IMR-90 (cell line): ENCODE results near the gene RTN4RL2. TPM values are rescaled to one million over a fixed set of nuclear protein-coding genes. Genes with fewer than 3 reads are reported as not detected.

ENCODE experiments used
- ATAC-seq: fragments of 200-7000 bp; cut with Tn5 transposase; 2 replicates; pipeline ENCODE4 v1.9.1; 2020; ENCODE audit warnings: low read depth, mild to moderate bottlenecking, moderate library complexity
- BruUV-seq: library from RNA; stranded (reverse); fragments of 400-500 nt; replicated peaks from 2 replicates; lab custom pipeline; 2021; lab: Mats Ljungman, UMichigan
- CTCF ChIA-PET: fragments of 300-600 bp; formaldehyde crosslinking; extraction: SDS; loops from one replicate; lab custom pipeline; 2021; ENCODE audit warnings: antibody characterized with exemption; lab: Yijun Ruan, JAX
- POLR2A ChIA-PET: fragments of 300-600 bp; sonication (Branson Sonifier 250); formaldehyde crosslinking; loops from one replicate; lab custom pipeline; 2022; ENCODE audit warnings: antibody characterized with exemption; ENCODE audit not compliant: unreplicated experiment; lab: Charles Lee
- DNase-seq: peaks from one replicate; pipeline ENCODE4 v3.0.0; 2013
- H2AFZ ChIP-seq: replicated peaks from 2 replicates; pipeline ENCODE3; 2013; ENCODE audit warnings: low read length, mild to moderate bottlenecking; ENCODE audit not compliant: poor library complexity
- H2AK5ac ChIP-seq: 2 replicates; pipeline ENCODE4 v1.6.1; 2013; ENCODE audit warnings: low read depth, low read length, inconsistent platforms
- H2AK9ac ChIP-seq: replicated peaks from 2 replicates; pipeline ENCODE3; 2013; ENCODE audit warnings: mild to moderate bottlenecking, low read depth, low read length, moderate library complexity; ENCODE audit not compliant: poor library complexity
- H2BK120ac ChIP-seq: 2 replicates; pipeline ENCODE4 v1.6.1; 2013; ENCODE audit warnings: low read depth, low read length, inconsistent platforms
- H2BK15ac ChIP-seq: 3 replicates; pipeline ENCODE4 v1.6.1; 2013; ENCODE audit warnings: low read depth, low read length, inconsistent platforms
- H2BK20ac ChIP-seq: 2 replicates; pipeline ENCODE4 v1.6.1; 2013; ENCODE audit warnings: low read depth, mild to moderate bottlenecking, inconsistent platforms, low read length, moderate library complexity
- H2BK5ac ChIP-seq: 2 replicates; pipeline ENCODE4 v1.6.1; 2013; ENCODE audit warnings: mild to moderate bottlenecking, low read depth, low read length, inconsistent platforms; ENCODE audit not compliant: poor library complexity, severe bottlenecking
- H3K14ac ChIP-seq: replicated peaks from 2 replicates; pipeline ENCODE4 v1.6.1; 2013; ENCODE audit warnings: low read depth, low read length, inconsistent platforms
- H3K18ac ChIP-seq: 2 replicates; pipeline ENCODE4 v1.6.1; 2013; ENCODE audit warnings: low read depth, low read length, control low read depth
- H3K23ac ChIP-seq: 2 replicates; pipeline ENCODE4 v1.6.1; 2013; ENCODE audit warnings: low read depth, low read length, inconsistent platforms
- H3K27ac ChIP-seq: 2 replicates; pipeline ENCODE4 v1.5.1; 2013; ENCODE audit warnings: mild to moderate bottlenecking, control low read depth, low read length; ENCODE audit not compliant: insufficient read depth
- H3K27me3 ChIP-seq: 2 replicates; pipeline ENCODE4 v1.6.1; 2013; ENCODE audit warnings: low read length; ENCODE audit not compliant: control insufficient read depth, insufficient read depth
- H3K36me3 ChIP-seq: 2 replicates; pipeline ENCODE4 v1.6.1; 2013; ENCODE audit warnings: low read length, mixed read lengths; ENCODE audit not compliant: control insufficient read depth, insufficient read depth
- H3K4ac ChIP-seq: 2 replicates; pipeline ENCODE4 v1.6.1; 2013; ENCODE audit warnings: low read depth, low read length, inconsistent platforms
- H3K4me1 ChIP-seq: 2 replicates; pipeline ENCODE4 v1.6.1; 2013; ENCODE audit warnings: low read length, mixed read lengths; ENCODE audit not compliant: control insufficient read depth, insufficient read depth
- H3K4me2 ChIP-seq: 2 replicates; pipeline ENCODE4 v1.6.1; 2013; ENCODE audit warnings: low read depth, mild to moderate bottlenecking, control low read depth, low read length, moderate library complexity
- H3K4me3 ChIP-seq: 2 replicates; pipeline ENCODE4 v1.5.1; 2013; ENCODE audit warnings: low read depth, mild to moderate bottlenecking, control low read depth, low read length, moderate library complexity; ENCODE audit not compliant: insufficient read depth
- H3K56ac ChIP-seq: 2 replicates; pipeline ENCODE4 v1.6.1; 2013; ENCODE audit warnings: low read length, inconsistent platforms; ENCODE audit not compliant: insufficient read depth; ENCODE audit errors: extremely low read depth
- H3K79me1 ChIP-seq, 2 experiments: 2 replicates each; pipeline ENCODE4 v1.6.1; 2013; ENCODE audit warnings: low read length in 2 of 2, inconsistent platforms in 1 of 2, low read depth in 1 of 2
- H3K9ac ChIP-seq: 2 replicates; pipeline ENCODE4 v1.6.1; 2013; ENCODE audit warnings: low read depth, low read length, control low read depth
- H3K9me1 ChIP-seq: 2 replicates; pipeline ENCODE4 v1.6.1; 2013; ENCODE audit warnings: low read length, inconsistent platforms; ENCODE audit not compliant: insufficient read depth
- H3K9me3 ChIP-seq: 2 replicates; pipeline ENCODE4 v1.6.1; 2013; ENCODE audit warnings: low read length; ENCODE audit not compliant: control insufficient read depth, insufficient read depth
- H4K20me1 ChIP-seq: 2 replicates; pipeline ENCODE4 v1.6.1; 2013; ENCODE audit warnings: low read length, inconsistent platforms; ENCODE audit not compliant: insufficient read depth
- H4K5ac ChIP-seq: 2 replicates; pipeline ENCODE4 v1.6.1; 2013; ENCODE audit warnings: mild to moderate bottlenecking, low read depth, low read length, control low read depth
- H4K8ac ChIP-seq, 2 experiments: 2 replicates each; pipeline ENCODE4 v1.6.1; 2013; ENCODE audit warnings: low read depth in 2 of 2, low read length in 2 of 2, control low read depth in 1 of 2, inconsistent platforms in 1 of 2
- H4K91ac ChIP-seq: 2 replicates; pipeline ENCODE4 v1.6.1; 2013; ENCODE audit warnings: low read depth, low read length, inconsistent platforms; ENCODE audit not compliant: insufficient read depth
- BHLHE40 ChIP-seq: fragments of 150-350 bp; IDR thresholded peaks from 2 replicates; pipeline ENCODE4 v1.6.1; 2016; ENCODE audit warnings: mild to moderate bottlenecking, low read depth, low read length
- CHD1 ChIP-seq: IDR thresholded peaks from 2 replicates; pipeline ENCODE4 v1.6.1; 2012; ENCODE audit warnings: low read depth, low read length, improper control_type of control experiment
- FOS ChIP-seq: fragments of 150-350 bp; IDR thresholded peaks from 2 replicates; pipeline ENCODE4 v1.6.1; 2016; ENCODE audit warnings: low read depth, low read length
- MAFK ChIP-seq: IDR thresholded peaks from 2 replicates; pipeline ENCODE4 v1.6.1; 2012; ENCODE audit warnings: low read depth, low read length, improper control_type of control experiment
- MXI1 ChIP-seq: IDR thresholded peaks from 2 replicates; pipeline ENCODE4 v1.6.1; 2012; ENCODE audit warnings: low read depth, mild to moderate bottlenecking, low read length, moderate library complexity, borderline replicate concordance
- NFE2L2 ChIP-seq: fragments of 150-350 bp; IDR thresholded peaks from 2 replicates; pipeline ENCODE4 v1.6.1; 2016; ENCODE audit warnings: low read depth, mild to moderate bottlenecking, low read length
- POLR2A ChIP-seq: IDR thresholded peaks from 2 replicates; pipeline ENCODE4 v1.6.1; 2012; ENCODE audit warnings: mild to moderate bottlenecking, low read depth, low read length
- RAD21 ChIP-seq: IDR thresholded peaks from 2 replicates; pipeline ENCODE4 v1.6.1; 2012; ENCODE audit warnings: low read length, improper control_type of control experiment
- RCOR1 ChIP-seq: IDR thresholded peaks from 2 replicates; pipeline ENCODE4 v1.6.1; 2012; ENCODE audit warnings: mild to moderate bottlenecking, low read length, improper control_type of control experiment; ENCODE audit not compliant: insufficient replicate concordance
- RFX5 ChIP-seq: IDR thresholded peaks from 2 replicates; pipeline ENCODE4 v1.8.0; 2012; ENCODE audit warnings: low read depth, mild to moderate bottlenecking, low read length, moderate library complexity
- SMC3 ChIP-seq: fragments of 150-350 bp; IDR thresholded peaks from 2 replicates; pipeline ENCODE4 v1.6.1; 2016; ENCODE audit warnings: low read depth, mild to moderate bottlenecking, antibody characterized with exemption, low read length, moderate library complexity
- WGBS, 2 experiments: methylation state at CpG; one replicate each; pipeline versions ENCODE4 v1.1.5 to v1.1.7; 2013; ENCODE audit warnings: missing lambda C conversion rate in 2 of 2; ENCODE audit not compliant: insufficient read length in 1 of 2; ENCODE audit errors: extremely low coverage in 2 of 2; 5-methylcytosine and 5-hydroxymethylcytosine counted together
- dilution Hi-C: fragments of 300-500 bp; cut with HindIII; formaldehyde crosslinking; loops from one replicate; pipeline ENCODE4 v1.14.3; 2018; ENCODE audit warnings: low sequenced_read_pairs; ENCODE audit not compliant: unreplicated experiment
- in situ Hi-C: fragments of 300-500 bp; cut with MboI; formaldehyde crosslinking; loops from 3 replicates; pipeline ENCODE4 v1.14.3; 2019; ENCODE audit warnings: low sequenced_read_pairs, inconsistent platforms, mixed read lengths
- intact Hi-C: fragments of 100-400 bp; cut with micrococcal nuclease; formaldehyde crosslinking; loops from 2 replicates; pipeline ENCODE4 v1.10.0; 2022
- polyA plus RNA-seq, 3 experiments: library from polyadenylated mRNA; depleted of rRNA; stranded (reverse); fragments of >200 nt; gene quantifications; 2 replicates each; pipeline ENCODE4 v1.2.3, GENCODE V29; 2012; ENCODE audit warnings: low replicate concordance in 1 of 3
- total RNA-seq: library from RNA; depleted of rRNA; stranded (reverse); fragments of >200 nt; gene quantifications from 2 replicates; pipeline ENCODE4 v1.2.3, GENCODE V29; 2012
- TF ChIP-seq, protein P1 (sequence below): fragments of 150-350 bp; IDR thresholded peaks from 2 replicates; pipeline ENCODE4 v1.6.1; 2016; ENCODE audit warnings: low read depth, mild to moderate bottlenecking, low read length, moderate library complexity, borderline replicate concordance
- TF ChIP-seq, protein P2 (sequence below): fragments of 150-350 bp; IDR thresholded peaks from 2 replicates; pipeline ENCODE4 v1.6.1; 2017; ENCODE audit warnings: mild to moderate bottlenecking, antibody characterized with exemption, low read length, low read depth
- TF ChIP-seq, protein P3 (sequence below): conservative IDR thresholded peaks from 2 replicates; pipeline ENCODE4 v1.5.1; 2012; ENCODE audit warnings: mild to moderate bottlenecking, low read depth, low read length, improper control_type of control experiment

Gene RTN4RL2
- total and polyA plus RNA-seq, 2 of the 4 experiments (the other 2 are of a cell fraction): 1.5 TPM; not detected in 1

DNA sequence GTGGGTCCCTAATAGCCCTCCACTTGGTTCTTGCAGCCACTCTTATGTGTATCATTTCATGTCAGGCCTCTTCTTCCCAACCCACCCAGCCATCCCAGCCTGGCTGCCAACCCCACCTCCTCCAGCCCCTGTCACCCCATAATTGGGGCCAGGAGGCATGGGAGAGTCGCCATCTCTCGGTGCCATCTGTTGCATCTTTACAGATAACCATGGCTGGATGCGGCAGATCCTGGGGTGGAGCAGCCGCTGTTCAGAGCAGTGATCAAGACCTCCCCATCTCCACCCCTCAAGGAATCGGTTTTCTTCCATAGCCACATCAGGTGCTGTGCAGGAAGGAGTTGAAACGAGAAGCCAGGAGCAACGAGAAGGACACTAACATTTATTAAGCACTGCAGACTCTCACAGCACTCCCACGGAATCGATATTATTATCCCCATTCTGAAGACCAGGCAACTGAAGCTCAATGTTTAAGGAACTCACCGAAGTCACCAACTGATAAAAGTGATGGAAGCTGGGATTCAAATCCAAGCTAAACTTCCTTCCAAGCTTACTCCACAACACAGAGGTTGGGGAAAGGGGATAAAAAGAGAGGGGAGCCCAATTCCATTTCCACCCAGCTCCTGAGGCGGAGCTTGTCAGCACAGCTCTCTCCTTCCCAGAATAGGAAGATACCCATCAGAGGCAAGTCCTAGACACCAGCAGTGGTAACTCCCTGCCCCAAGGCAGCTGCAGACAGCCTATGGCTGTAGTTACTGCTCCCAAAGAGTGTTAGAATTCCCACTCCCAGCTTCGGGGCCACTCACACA is 52.5 kb downstream of the RTN4RL2 start:
- no peak overlapping the region for H4K8ac ChIP-seq
- no peaks in the 10 kb centered on the region; the same call in 1 of the 2 replicates for H3K9me1 ChIP-seq
- no peak overlapping the region for H3K14ac ChIP-seq
- no peak overlapping the region for H2BK5ac ChIP-seq
- dilution Hi-C loops (no loop called here), in situ Hi-C loops (loop anchor here (25.0 kb wide), 1 partner anchor 676 kb away; no protein-coding TSS in a partner anchor), intact Hi-C loops (no loop called here)
- H3K4me2 ChIP-seq: no peak overlapping the region
- H2BK20ac ChIP-seq: no peak overlapping the region
- peaks cover 7% of the 10 kb centered on the region; the same call in 1 of the 2 replicates for H4K20me1 ChIP-seq
- no peak for ATAC-seq
- no CpG with 5 or more reads among the region's 12 CpGs for WGBS, 2 experiments
- H2BK15ac ChIP-seq: no peak overlapping the region
- TF ChIP-seq NFE2L2 (no peak), CHD1 (no peak), SMC3 (no peak), RFX5 (no peak), RCOR1 (no peak), FOS (no peak), RAD21 (no peak), MAFK (no peak), POLR2A (no peak), MXI1 (no peak), BHLHE40 (no peak)
- TF ChIP-seq, protein P1, sequence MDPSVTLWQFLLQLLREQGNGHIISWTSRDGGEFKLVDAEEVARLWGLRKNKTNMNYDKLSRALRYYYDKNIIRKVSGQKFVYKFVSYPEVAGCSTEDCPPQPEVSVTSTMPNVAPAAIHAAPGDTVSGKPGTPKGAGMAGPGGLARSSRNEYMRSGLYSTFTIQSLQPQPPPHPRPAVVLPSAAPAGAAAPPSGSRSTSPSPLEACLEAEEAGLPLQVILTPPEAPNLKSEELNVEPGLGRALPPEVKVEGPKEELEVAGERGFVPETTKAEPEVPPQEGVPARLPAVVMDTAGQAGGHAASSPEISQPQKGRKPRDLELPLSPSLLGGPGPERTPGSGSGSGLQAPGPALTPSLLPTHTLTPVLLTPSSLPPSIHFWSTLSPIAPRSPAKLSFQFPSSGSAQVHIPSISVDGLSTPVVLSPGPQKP: no peak
- TF ChIP-seq, protein P2, sequence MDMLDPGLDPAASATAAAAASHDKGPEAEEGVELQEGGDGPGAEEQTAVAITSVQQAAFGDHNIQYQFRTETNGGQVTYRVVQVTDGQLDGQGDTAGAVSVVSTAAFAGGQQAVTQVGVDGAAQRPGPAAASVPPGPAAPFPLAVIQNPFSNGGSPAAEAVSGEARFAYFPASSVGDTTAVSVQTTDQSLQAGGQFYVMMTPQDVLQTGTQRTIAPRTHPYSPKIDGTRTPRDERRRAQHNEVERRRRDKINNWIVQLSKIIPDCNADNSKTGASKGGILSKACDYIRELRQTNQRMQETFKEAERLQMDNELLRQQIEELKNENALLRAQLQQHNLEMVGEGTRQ: no peak
- TF ChIP-seq, protein P3, sequence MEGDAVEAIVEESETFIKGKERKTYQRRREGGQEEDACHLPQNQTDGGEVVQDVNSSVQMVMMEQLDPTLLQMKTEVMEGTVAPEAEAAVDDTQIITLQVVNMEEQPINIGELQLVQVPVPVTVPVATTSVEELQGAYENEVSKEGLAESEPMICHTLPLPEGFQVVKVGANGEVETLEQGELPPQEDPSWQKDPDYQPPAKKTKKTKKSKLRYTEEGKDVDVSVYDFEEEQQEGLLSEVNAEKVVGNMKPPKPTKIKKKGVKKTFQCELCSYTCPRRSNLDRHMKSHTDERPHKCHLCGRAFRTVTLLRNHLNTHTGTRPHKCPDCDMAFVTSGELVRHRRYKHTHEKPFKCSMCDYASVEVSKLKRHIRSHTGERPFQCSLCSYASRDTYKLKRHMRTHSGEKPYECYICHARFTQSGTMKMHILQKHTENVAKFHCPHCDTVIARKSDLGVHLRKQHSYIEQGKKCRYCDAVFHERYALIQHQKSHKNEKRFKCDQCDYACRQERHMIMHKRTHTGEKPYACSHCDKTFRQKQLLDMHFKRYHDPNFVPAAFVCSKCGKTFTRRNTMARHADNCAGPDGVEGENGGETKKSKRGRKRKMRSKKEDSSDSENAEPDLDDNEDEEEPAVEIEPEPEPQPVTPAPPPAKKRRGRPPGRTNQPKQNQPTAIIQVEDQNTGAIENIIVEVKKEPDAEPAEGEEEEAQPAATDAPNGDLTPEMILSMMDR: no peak
- no peak overlapping the region for H3K18ac ChIP-seq
- H3K9ac ChIP-seq: no peak overlapping the region
- ChIA-PET POLR2A (no interaction called here), CTCF (interaction anchor here (1.2 kb wide), 1 partner anchor 19 kb away, joined by 7 read pairs; no protein-coding TSS in a partner anchor)
- no peak overlapping the region for H2AFZ ChIP-seq
- H3K4me1 ChIP-seq: no peaks in the 10 kb centered on the region; the same call in 1 of the 2 replicates
- H2AK9ac ChIP-seq: no peak overlapping the region
- no peaks in the 10 kb centered on the region for H3K27me3 ChIP-seq
- H3K4me3 ChIP-seq: no peak overlapping the region
- no peak overlapping the region for H4K5ac ChIP-seq
- 0 out of 2 replicates have a peak overlapping the region, but pooled peaks have one; percentile 7 for H3K23ac ChIP-seq
- H3K56ac ChIP-seq: no peak overlapping the region
- H3K36me3 ChIP-seq: peaks cover 8% of the 10 kb centered on the region; the same call in 1 of the 2 replicates
- H2BK120ac ChIP-seq: no peak overlapping the region
- H3K9me3 ChIP-seq: no peaks in the 10 kb centered on the region
- no peak overlapping the region for H2AK5ac ChIP-seq
- DNase-seq: no peak
- H3K79me1 ChIP-seq: peaks cover 7 to 24% of the 10 kb centered on the region in 2 experiments; a peak in 3 of 4 replicates
- H4K91ac ChIP-seq: no peak overlapping the region
- H3K27ac ChIP-seq: no peak overlapping the region
- BruUV-seq: no TSS peak
- no peak overlapping the region for H3K4ac ChIP-seq
